SK-N-SH treated with all-trans-retinoic acid at 6 μM for 48 hours (cell line): ENCODE results near the gene SLC12A7.

Source experiments
- ATAC-seq: fragments of 200-7000 bp; cut with Tn5 transposase; 3 replicates; pipeline ENCODE4 v1.9.1; 2020; ENCODE audit warnings: mild to moderate bottlenecking, moderate library complexity
- ARNTL ChIP-seq: fragments of 450-650 bp; formaldehyde crosslinking; IDR thresholded peaks from 2 replicates; pipeline ENCODE4 v1.5.0; 2020; ENCODE audit warnings: low read depth, mild to moderate bottlenecking, moderate library complexity, borderline replicate concordance
- BACH2 ChIP-seq: fragments of 250-450 bp; sonication (Bioruptor Pico); IDR thresholded peaks from 2 replicates; pipeline ENCODE4 v1.9.0; 2021; ENCODE audit warnings: mild to moderate bottlenecking, borderline replicate concordance
- CREB5 ChIP-seq: fragments of 250-450 bp; sonication (Bioruptor Pico); IDR thresholded peaks from 2 replicates; pipeline ENCODE4 v1.5.1; 2020; ENCODE audit warnings: low read depth, mild to moderate bottlenecking, moderate library complexity
- CSRNP3 ChIP-seq: fragments of 250-450 bp; sonication (Bioruptor Pico); IDR thresholded peaks from 2 replicates; pipeline ENCODE4 v1.5.1; 2021; ENCODE audit warnings: mild to moderate bottlenecking, moderate library complexity
- GLIS3 ChIP-seq: fragments of 250-450 bp; sonication (Bioruptor Pico); IDR thresholded peaks from 2 replicates; pipeline ENCODE4 v1.5.0; 2020; ENCODE audit warnings: mild to moderate bottlenecking, moderate library complexity
- ISL1 ChIP-seq: fragments of 250-450 bp; sonication (Bioruptor Pico); IDR thresholded peaks from 2 replicates; pipeline ENCODE4 v2.1.2; 2022; ENCODE audit warnings: mild to moderate bottlenecking, moderate library complexity
- OSR1 ChIP-seq: fragments of 250-450 bp; sonication (Bioruptor Pico); IDR thresholded peaks from 2 replicates; pipeline ENCODE4 v1.8.0; 2022; ENCODE audit warnings: moderate library complexity, mild to moderate bottlenecking, inconsistent platforms
- PATZ1 ChIP-seq: fragments of 250-450 bp; sonication (Bioruptor Pico); IDR thresholded peaks from 2 replicates; pipeline ENCODE4 v1.8.0; 2020; ENCODE audit warnings: mild to moderate bottlenecking, moderate library complexity, borderline replicate concordance
- POU6F1 ChIP-seq: fragments of 250-450 bp; sonication (Bioruptor Pico); IDR thresholded peaks from 2 replicates; pipeline ENCODE4 v1.8.0; 2021; ENCODE audit warnings: low read depth, mild to moderate bottlenecking, moderate library complexity, borderline replicate concordance
- PPARA ChIP-seq: fragments of 250-450 bp; sonication (Bioruptor Pico); IDR thresholded peaks from 2 replicates; pipeline ENCODE4 v1.5.0; 2020; ENCODE audit warnings: mild to moderate bottlenecking, borderline replicate concordance
- SNAI2 ChIP-seq: fragments of 250-450 bp; sonication (Bioruptor Pico); IDR thresholded peaks from 2 replicates; pipeline ENCODE4 v1.5.0; 2020; ENCODE audit warnings: mild to moderate bottlenecking, moderate library complexity
- TCF4 ChIP-seq: fragments of 250-450 bp; sonication (Bioruptor Pico); IDR thresholded peaks from 2 replicates; pipeline ENCODE4 v1.8.0; 2021; ENCODE audit warnings: mild to moderate bottlenecking, moderate library complexity, borderline replicate concordance
- TOX ChIP-seq: fragments of 250-450 bp; sonication (Bioruptor Pico); IDR thresholded peaks from 2 replicates; pipeline ENCODE4 v1.8.0; 2021; ENCODE audit warnings: mild to moderate bottlenecking, moderate library complexity, borderline replicate concordance
- TSHZ2 ChIP-seq: fragments of 250-450 bp; sonication (Bioruptor Pico); IDR thresholded peaks from 2 replicates; pipeline ENCODE4 v1.5.0; 2020; ENCODE audit warnings: mild to moderate bottlenecking, moderate library complexity
- ZC3H10 ChIP-seq: fragments of 250-450 bp; sonication (Bioruptor Pico); IDR thresholded peaks from 2 replicates; pipeline ENCODE4 v1.5.1; 2021; ENCODE audit warnings: mild to moderate bottlenecking, moderate library complexity
- ZFP3 ChIP-seq: fragments of 250-450 bp; sonication (Bioruptor Pico); IDR thresholded peaks from 2 replicates; pipeline ENCODE4 v1.5.0; 2020; ENCODE audit warnings: mild to moderate bottlenecking, moderate library complexity
- ZNF565 ChIP-seq: fragments of 450-650 bp; formaldehyde crosslinking; conservative IDR thresholded peaks from 2 replicates; pipeline ENCODE4 v1.5.0; 2020; ENCODE audit warnings: low read depth, mild to moderate bottlenecking, moderate library complexity
- ZNF70 ChIP-seq: fragments of 450-650 bp; formaldehyde crosslinking; IDR thresholded peaks from 2 replicates; pipeline ENCODE4 v1.5.0; 2020; ENCODE audit warnings: mild to moderate bottlenecking, moderate library complexity
- ZNF8 ChIP-seq: fragments of 450-650 bp; formaldehyde crosslinking; IDR thresholded peaks from 2 replicates; pipeline ENCODE4 v1.5.0; 2020; ENCODE audit warnings: mild to moderate bottlenecking, moderate library complexity

The SLC12A7 gene

GRCh38 chr5:1113805-1114586 is 2.1 kb upstream of the SLC12A7 start:
- no peak for ATAC-seq
- TF ChIP-seq ISL1, result no peak
- TF ChIP-seq, all 23 proteins: peak for 0

GRCh38 chr5:1113332-1113690 is 1.4 kb upstream of the SLC12A7 start:
- TF ChIP-seq ZNF70 (CRISPR knock-in tag) (no peak), PATZ1 (CRISPR knock-in tag) (no peak), CSRNP3 (CRISPR knock-in tag) (no peak), POU6F1 (CRISPR knock-in tag) (no peak), ZFP3 (CRISPR knock-in tag) (no peak), ZNF565 (CRISPR knock-in tag) (no peak), TCF4 (no peak), GLIS3 (CRISPR knock-in tag) (no peak), CREB5 (no peak), BACH2 (CRISPR knock-in tag) (no peak), OSR1 (CRISPR knock-in tag) (no peak), TOX (CRISPR knock-in tag) (no peak)
- no peak for ATAC-seq

- TF ChIP-seq PPARA (no peak), POU6F1 (CRISPR knock-in tag) (no peak), ZC3H10 (no peak), TOX (CRISPR knock-in tag) (no peak), ZNF8 (no peak), SNAI2 (no peak), TSHZ2 (CRISPR knock-in tag) (no peak), ISL1 (no peak), TCF4 (no peak), PATZ1 (CRISPR knock-in tag) (no peak), ARNTL (CRISPR knock-in tag) (no peak), GLIS3 (CRISPR knock-in tag) (no peak)
- no peak for ATAC-seq
Observed at GRCh38 chr5:1112596-1113331, 901 bp upstream of the SLC12A7 start.
